T-helper 2 cell treated with Interferon-gamma antibody and Interleukin-4, amounts not matched to agents 5 μg/mL and 100 μg/mL, for 36 hours (primary cell): ENCODE measurements around the gene SDK1.
A peak's percentile ranks its signal among the peaks of the same experiment; 100 is the strongest.

Experiments used
- DNase-seq: peaks from one replicate; pipeline ENCODE4 v3.0.0; 2021; ENCODE audit warnings: low spot score
- H3K27ac Mint-ChIP-seq: one replicate; pipeline ENCODE4 v1.8.0; 2021; ENCODE audit warnings: mild to moderate bottlenecking, mixed read lengths
- H3K27me3 Mint-ChIP-seq: one replicate; pipeline ENCODE4 v1.8.0; 2021; ENCODE audit warnings: low read depth, mixed read lengths
- H3K36me3 Mint-ChIP-seq: one replicate; pipeline ENCODE4 v1.8.0; 2021; ENCODE audit warnings: low read depth, mixed read lengths
- H3K4me1 Mint-ChIP-seq: one replicate; pipeline ENCODE4 v1.8.0; 2021; ENCODE audit warnings: low read depth, mixed read lengths
- H3K4me3 Mint-ChIP-seq: one replicate; pipeline ENCODE4 v1.8.0; 2022; ENCODE audit warnings: mild to moderate bottlenecking, moderate library complexity, mixed read lengths
- H3K9me3 Mint-ChIP-seq: one replicate; pipeline ENCODE4 v1.8.0; 2021; ENCODE audit warnings: mixed read lengths

The SDK1 gene

DNA sequence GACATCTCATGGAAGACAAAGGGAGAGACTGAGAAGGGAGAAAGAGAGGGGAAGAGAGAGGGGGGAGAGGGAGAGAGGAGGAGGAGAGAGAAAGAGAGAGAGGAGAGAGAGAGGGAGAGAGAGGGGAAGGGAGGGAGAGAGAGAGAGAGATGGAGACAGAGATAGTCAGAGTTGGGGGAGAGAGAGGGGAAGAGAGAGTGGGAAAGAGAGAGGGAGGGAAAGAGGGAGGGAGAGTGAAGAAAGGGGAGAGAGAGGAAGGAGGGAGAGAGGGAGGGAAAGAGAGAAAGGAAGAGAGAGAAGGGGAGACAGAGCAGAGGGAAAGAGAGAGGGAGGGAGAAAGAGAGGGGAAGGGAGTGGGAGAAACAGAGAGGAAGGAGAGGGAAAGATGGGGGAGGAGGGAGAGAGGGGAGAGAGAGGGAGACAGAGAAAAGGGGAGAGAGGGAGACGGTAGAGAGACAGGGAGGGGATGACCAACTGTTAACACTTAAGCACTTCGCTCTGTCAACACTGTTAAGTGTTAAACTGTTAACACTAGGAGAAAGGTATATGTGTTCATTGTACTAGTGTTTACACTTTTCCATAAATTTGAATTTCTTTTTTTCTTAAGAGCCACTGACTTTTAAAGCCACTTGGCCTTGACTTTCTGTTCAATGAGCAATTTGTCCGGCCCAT lies 21.8 kb upstream of the SDK1 start:
- no peak for DNase-seq
- H3K4me3 Mint-ChIP-seq = no peak overlapping the region
- H3K27me3 Mint-ChIP-seq = peaks cover 5% of the 10 kb centered on the region
- no peaks in the 10 kb centered on the region for H3K36me3 Mint-ChIP-seq
- H3K27ac Mint-ChIP-seq = no peak overlapping the region
- H3K4me1 Mint-ChIP-seq = peaks cover 4% of the 10 kb centered on the region
- H3K9me3 Mint-ChIP-seq = no peaks in the 10 kb centered on the region

DNA sequence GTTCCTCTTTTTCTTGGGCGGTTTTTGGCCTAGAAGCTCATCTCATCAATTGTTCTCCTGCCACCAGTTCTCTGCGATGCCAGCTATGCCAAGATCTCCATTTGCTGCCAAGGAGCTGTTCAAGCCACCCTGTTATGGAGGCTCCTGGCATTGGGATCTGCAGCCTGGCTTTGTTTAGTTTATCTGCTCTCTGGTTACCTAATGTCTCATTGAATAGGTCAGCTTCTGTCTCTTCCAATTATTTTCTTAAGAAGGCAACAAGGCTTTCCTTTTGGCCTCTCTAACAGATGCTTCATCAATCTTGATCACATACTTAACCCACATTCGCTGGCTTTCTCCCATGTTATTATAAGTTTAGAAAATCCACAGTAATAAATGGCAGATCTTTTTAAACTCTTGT lies 20.6 kb upstream of the SDK1 start:
- H3K4me3 Mint-ChIP-seq = no peak overlapping the region
- H3K4me1 Mint-ChIP-seq = peaks cover 4% of the 10 kb centered on the region
- DNase-seq = no peak
- peaks cover 5% of the 10 kb centered on the region for H3K27me3 Mint-ChIP-seq
- no peaks in the 10 kb centered on the region for H3K36me3 Mint-ChIP-seq
- H3K27ac Mint-ChIP-seq = no peak overlapping the region
- no peaks in the 10 kb centered on the region for H3K9me3 Mint-ChIP-seq

DNA sequence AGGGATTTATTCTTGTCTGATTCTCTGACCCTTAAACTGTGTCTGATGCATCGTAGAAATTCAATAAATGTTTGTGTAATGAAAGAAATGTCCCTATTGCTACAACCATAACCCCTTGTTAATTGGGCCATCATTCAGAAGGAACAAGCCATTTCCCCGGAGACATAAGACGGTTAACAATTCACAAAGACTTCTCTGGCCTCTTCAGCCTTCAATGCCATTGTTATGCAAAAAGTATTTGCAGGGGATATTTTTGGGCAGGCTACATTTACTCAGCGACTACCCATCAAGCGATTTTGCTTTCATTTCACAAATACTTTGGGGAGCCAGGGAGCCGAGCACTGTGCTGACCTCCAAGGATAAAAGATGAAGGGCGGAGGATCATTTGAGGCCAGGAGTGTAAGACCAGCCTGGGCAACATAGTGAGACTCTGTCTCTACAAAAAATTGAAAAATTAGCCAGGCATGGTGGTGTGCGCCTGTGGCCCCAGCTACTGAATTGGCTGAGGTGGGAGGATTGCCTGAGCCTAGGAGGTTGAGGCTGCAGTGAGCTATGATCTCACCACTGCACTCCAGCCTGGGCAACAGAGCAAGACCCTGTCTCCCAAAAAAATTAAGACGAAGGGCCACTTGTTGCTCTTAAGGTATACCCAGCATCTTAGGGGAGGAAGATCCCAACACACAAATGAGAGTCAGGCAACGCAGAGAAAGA lies 20.0 kb upstream of the SDK1 start:
- Mint-ChIP-seq H3K36me3 (no peaks in the 10 kb centered on the region), H3K4me1 (peaks cover 4% of the 10 kb centered on the region), H3K9me3 (no peaks in the 10 kb centered on the region), H3K4me3 (no peak overlapping the region), H3K27ac (no peak overlapping the region), H3K27me3 (peaks cover 7% of the 10 kb centered on the region)
- DNase-seq = no peak

DNA sequence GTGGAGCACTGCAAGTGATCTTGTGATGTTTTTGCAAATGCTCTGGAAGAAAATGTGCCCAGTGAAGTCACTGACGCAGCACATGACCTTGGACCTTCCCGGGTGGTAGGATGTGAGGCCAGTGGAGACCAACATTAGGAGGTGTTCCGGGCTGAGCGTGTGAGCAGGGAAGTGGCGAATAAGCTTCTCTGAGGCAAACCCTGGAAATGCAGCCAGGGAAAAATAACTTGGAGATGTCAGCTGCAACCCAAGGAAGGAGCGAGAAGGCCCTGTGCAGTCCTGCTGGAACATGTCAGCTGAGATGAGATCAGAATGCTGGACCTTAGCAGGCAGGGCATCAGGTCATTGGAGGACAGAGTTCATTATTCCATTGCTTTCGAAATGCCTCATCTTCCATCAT lies 18.6 kb upstream of the SDK1 start:
- peaks cover 4% of the 10 kb centered on the region for H3K4me1 Mint-ChIP-seq
- no peak overlapping the region for H3K4me3 Mint-ChIP-seq
- no peaks in the 10 kb centered on the region for H3K36me3 Mint-ChIP-seq
- H3K27ac Mint-ChIP-seq = no peak overlapping the region
- DNase-seq = no peak
- peaks cover 7% of the 10 kb centered on the region for H3K27me3 Mint-ChIP-seq
- H3K9me3 Mint-ChIP-seq = no peaks in the 10 kb centered on the region

DNA sequence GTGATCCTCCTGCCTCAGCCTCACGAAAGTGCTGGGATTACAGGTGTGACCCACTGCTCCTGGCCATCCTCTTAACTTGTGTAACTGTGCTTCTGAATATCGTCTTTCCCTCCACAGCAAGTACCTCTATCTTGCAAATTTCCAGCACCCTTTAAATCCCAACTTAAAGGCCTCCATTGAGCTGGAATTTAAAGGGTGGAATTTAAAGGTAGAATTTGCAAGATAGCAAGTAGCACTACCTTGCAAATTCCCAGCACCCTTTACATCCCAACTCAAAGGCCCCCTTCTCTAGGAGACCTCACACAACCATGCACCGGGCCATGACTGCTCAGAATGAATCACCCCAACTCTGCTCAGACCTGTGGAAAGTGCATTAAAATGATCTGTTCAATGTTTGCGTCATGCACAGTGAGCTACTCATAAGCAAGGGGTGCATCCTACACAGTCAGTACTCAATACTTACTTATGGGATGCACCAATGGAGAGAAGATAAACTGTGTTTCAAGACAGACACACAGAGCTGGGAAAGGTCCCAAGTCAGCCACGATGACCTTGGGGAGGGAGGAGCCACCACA lies 17.8 kb upstream of the SDK1 start:
- no peaks in the 10 kb centered on the region for H3K36me3 Mint-ChIP-seq

DNA sequence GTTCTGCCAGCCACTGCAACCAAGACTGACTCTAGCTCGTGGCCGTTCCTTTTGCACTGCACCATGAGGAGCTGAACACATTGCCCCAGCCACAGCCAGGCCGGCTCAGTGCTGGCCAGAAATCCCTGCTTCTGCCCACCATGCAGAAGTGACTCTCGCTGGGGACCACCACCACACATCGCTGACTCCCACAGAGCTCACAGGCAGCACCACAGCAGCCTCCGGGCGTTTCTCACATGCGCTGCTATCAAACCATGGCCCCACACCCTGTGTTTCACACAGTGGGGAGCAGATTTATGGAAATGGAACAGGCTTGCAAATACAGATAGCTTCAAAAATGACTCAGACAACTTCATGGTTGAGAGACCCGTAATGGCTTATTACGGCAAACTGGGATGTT lies 15.4 kb upstream of the SDK1 start:
- no peak overlapping the region for H3K4me3 Mint-ChIP-seq
- H3K36me3 Mint-ChIP-seq = no peaks in the 10 kb centered on the region
- H3K9me3 Mint-ChIP-seq = no peaks in the 10 kb centered on the region
- DNase-seq = no peak
- H3K27ac Mint-ChIP-seq = no peak overlapping the region
- H3K4me1 Mint-ChIP-seq = no peaks in the 10 kb centered on the region
- H3K27me3 Mint-ChIP-seq = peaks cover 2% of the 10 kb centered on the region

More for the DNA sequence above, 17.8 kb upstream of the SDK1 start:
- no peaks in the 10 kb centered on the region for H3K9me3 Mint-ChIP-seq
- no peaks in the 10 kb centered on the region for H3K4me1 Mint-ChIP-seq
- H3K27ac Mint-ChIP-seq = no peak overlapping the region
- peaks cover 7% of the 10 kb centered on the region for H3K27me3 Mint-ChIP-seq
- no peak for DNase-seq
- no peak overlapping the region for H3K4me3 Mint-ChIP-seq

DNA sequence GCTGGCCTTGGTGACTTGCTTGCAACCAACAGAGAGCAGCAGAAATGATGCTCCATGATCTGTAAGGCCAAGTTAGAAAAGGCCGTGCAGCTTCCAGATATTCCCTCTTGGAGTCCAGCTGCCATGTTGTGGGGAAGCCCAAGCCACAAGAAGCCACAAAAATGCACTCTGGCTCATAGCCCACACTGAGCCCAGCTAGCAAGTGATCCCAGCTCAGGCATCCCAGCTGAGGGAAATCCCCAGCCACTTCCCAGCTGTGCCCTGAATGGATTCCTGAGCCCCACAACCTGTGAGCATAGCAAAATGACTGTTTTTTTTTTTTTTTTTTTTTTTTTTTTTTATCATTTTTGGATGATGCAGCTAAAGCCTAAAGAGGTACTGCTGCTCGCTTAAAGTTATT lies 11.1 kb upstream of the SDK1 start:
- Mint-ChIP-seq H3K36me3 (no peaks in the 10 kb centered on the region), H3K4me1 (no peaks in the 10 kb centered on the region), H3K9me3 (no peaks in the 10 kb centered on the region), H3K27ac (no peak overlapping the region), H3K4me3 (no peak overlapping the region), H3K27me3 (peaks cover 8% of the 10 kb centered on the region)
- DNase-seq = no peak

DNA sequence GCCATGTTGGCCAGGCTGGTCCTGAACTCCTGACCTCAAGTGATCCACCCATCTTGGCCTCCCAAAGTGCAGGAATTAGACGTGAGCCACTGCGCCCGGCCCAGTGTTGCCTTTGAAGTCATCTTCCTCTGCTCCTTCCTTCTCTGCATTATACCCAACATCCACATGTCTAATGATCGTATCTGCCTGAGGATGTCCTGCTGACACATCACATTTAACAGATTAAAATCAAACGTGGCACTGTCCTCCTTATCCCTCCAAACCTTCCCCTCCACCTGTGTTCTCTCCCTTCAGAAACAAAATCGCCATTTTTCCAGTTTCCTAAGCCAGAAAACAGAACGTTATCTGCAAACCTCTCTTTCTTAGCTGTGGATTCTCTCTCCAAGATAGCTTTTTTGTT lies 8.4 kb upstream of the SDK1 start:
- no peaks in the 10 kb centered on the region for H3K4me1 Mint-ChIP-seq
- DNase-seq = no peak
- H3K9me3 Mint-ChIP-seq = no peaks in the 10 kb centered on the region
- no peaks in the 10 kb centered on the region for H3K36me3 Mint-ChIP-seq
- H3K27me3 Mint-ChIP-seq = peaks cover 11% of the 10 kb centered on the region
- H3K27ac Mint-ChIP-seq = no peak overlapping the region
- H3K4me3 Mint-ChIP-seq = no peak overlapping the region

DNA sequence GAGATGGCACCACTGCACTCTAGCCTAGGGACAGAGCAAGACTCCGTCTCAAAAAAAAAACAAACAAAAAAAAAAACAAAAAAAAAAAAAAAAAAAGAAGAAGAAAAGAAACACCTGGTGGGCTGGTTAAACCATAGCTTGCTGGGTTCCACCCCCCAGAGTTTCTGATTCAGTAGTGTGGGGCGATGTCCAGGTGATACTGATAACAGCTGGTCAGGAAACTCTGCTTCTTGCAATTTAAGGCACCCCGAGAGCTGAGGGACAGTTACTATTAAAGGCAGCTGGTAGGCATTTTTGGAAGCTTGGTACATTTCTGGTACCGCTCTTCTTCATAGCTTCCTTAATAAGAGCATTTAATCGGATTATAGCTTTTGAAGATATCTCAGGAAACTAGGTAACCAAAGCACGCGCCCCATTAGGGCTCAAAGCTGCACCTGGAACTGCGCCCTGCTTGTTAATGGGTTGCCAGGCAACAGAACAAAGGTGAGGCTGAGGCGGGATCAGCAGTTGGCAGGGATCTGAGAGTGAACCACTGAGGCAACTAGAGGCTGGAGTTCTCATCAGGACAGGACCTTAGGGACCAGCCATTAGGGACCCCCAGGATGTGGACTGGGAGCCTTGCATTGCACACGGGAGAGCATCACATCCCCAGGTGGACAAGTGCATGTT lies 6.5 kb upstream of the SDK1 start:
- H3K27ac Mint-ChIP-seq = no peak overlapping the region
- no peaks in the 10 kb centered on the region for H3K9me3 Mint-ChIP-seq
- H3K4me3 Mint-ChIP-seq = no peak overlapping the region
- H3K4me1 Mint-ChIP-seq = no peaks in the 10 kb centered on the region
- peaks cover 21% of the 10 kb centered on the region for H3K27me3 Mint-ChIP-seq
- H3K36me3 Mint-ChIP-seq = no peaks in the 10 kb centered on the region
- no peak for DNase-seq

DNA sequence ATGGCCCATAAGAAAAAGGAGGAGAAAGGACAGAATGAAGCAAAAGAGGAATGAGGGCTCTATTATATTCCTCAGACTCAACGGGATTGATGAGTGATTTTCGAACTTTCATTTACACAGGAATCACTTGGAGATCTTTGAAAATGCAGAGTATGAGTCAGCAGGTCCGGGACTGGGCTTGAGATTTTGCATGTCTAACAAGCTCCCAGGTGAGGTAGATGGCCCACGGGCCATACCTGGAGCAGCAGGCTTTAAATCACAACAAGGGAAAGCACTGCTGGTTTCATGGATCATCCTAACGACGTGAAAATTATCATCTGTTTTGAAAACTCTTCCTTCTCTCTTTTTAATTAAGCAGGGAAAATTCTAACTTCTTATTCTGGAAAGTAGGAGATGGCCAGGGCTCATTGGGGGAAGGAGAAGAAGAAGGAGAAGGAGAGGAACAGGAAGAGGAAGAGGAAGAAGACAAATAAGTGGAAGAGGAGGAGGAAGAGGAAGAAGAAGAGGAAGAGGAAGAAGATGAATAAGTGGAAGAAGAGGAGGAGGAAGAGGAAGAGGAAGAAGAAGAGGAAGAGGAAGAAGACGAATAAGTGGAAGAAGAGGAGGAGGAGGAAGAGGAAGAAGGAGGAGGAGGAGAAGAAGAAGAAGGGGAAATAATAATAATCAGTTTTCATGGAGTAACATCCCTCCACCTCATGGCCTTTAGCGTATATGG lies 3.8 kb upstream of the SDK1 start:
- no peak overlapping the region for H3K27ac Mint-ChIP-seq
- peaks cover 4% of the 10 kb centered on the region for H3K4me1 Mint-ChIP-seq
- H3K4me3 Mint-ChIP-seq = no peak overlapping the region
- DNase-seq = no peak
- peaks cover 28% of the 10 kb centered on the region for H3K27me3 Mint-ChIP-seq
- no peaks in the 10 kb centered on the region for H3K36me3 Mint-ChIP-seq
- H3K9me3 Mint-ChIP-seq = no peaks in the 10 kb centered on the region

DNA sequence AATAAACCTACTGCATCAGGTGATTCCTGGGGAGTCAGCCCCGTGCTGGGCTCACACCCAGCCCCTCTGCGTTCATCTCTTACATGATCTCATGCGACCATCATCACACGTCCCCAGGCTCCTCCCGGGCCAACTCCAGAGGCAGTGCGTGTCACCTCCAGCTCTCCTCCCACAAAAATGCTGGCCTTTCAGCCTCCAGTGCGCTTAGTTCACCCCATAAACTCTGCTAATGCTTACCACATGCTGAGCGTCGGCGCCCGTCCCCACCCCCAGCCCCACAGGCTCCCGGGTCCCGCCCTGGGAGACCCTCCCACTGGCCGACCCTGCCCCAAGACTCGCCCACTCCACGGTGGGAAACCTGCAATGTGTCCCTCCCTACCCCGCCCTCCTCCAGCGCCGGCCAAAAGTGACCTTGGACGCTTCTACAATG lies 816 bp upstream of the SDK1 start:
- Mint-ChIP-seq H3K27ac (no peak overlapping the region), H3K4me3 (peak overlapping the region; percentile 51), H3K27me3 (peaks cover 49% of the 10 kb centered on the region), H3K9me3 (no peaks in the 10 kb centered on the region), H3K36me3 (no peaks in the 10 kb centered on the region), H3K4me1 (peaks cover 7% of the 10 kb centered on the region)
- no peak for DNase-seq

DNA sequence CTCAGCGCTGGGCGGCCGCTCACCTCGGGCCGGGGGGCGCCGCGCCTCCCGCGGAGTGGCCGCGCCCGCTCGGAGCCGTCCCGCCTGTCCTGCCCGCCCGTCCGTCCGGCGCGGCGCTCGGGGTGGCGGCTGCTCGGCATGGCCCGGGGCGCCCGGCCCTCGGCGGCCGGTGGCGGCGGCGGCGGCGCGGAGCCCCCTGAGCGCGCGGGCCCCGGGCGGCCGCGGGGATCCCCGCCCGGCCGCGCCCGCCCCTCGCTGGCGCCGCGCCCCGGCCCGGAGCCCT lies 338 bp downstream of the SDK1 start:
- no peaks in the 10 kb centered on the region for H3K9me3 Mint-ChIP-seq
- no peak for DNase-seq
- H3K27ac Mint-ChIP-seq = no peak overlapping the region
- H3K27me3 Mint-ChIP-seq = peaks cover 57% of the 10 kb centered on the region
- peaks cover 7% of the 10 kb centered on the region for H3K4me1 Mint-ChIP-seq
- H3K36me3 Mint-ChIP-seq = no peaks in the 10 kb centered on the region
- H3K4me3 Mint-ChIP-seq = no peak overlapping the region

DNA sequence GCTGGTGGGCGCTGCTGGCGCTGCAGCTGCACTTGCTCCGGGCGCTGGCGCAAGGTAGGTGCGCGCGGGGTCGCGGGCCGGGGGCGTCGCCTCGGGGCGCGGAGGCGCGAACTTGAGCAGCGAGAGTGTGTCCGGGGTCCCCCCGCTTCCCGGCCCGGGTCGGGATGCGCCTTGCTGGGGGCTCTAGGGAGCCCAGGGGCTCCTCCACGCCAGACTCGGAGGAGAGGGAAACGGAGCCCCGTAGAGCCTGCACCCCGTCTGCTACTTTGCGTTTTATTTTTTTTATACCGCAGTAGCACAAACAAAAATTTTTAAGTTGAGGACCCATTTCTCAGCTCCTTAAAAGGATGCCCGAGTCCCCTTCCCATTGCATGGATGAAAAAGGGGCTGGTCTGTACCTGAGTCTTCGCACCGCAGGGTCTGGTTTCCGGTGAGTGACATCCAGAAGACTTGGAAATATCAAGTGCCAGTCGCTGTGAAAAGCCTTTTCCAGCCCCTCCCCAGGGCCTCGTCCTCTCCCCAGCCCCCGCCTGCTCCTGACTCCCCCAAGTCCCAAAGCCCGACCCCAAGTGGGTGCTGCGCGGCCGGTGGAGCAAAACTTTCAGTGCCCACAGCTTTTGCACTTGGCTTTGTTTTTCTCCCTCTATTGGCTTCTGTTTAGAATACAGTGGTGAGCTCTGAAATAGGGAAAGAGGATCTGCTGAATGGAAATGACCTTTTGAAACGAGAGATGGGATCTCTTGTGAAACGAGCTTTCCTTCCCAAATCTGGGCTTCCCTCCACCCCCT lies 973 bp downstream of the SDK1 start:
- H3K9me3 Mint-ChIP-seq = no peaks in the 10 kb centered on the region
- H3K4me3 Mint-ChIP-seq = peak overlapping the region; percentile 71
- no peak overlapping the region for H3K27ac Mint-ChIP-seq
- peaks cover 7% of the 10 kb centered on the region for H3K4me1 Mint-ChIP-seq
- peaks cover 60% of the 10 kb centered on the region for H3K27me3 Mint-ChIP-seq
- no peak for DNase-seq
- no peaks in the 10 kb centered on the region for H3K36me3 Mint-ChIP-seq
